ENCODE measurements around the gene SLC7A8.

Gene SLC7A8

DNA sequence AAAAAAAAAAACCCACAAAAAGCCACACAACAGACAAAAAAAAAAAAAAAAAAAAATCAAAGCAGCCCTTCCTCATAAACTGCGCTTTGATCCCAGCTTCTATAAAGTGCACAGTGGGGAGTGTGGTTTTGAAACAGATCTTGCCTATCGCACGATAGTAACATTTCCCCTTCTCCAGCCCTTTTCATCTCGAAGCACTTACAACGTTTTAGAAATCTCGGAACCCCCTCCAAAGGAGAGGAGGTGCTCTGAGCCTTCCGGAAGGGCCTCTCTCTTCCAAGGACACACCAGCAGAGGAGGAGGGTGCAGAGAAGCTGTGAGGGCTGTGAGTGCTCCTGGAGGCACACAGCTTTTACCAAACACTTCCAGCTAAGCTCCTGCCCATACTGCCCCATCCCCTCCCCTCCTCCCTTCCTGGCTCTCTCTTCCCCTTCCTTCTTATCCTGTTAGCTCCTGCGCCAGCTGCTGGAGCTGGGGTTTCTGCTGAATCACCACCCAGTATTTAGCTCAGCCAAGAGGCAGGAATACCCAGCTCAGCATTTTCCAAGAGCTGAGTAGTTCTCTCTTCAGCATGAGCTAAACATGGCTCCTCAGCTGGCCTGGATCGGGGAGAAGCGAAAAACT lies 28.4 kb downstream of the SLC7A8 start:
- no peak for DNase-seq

DNA sequence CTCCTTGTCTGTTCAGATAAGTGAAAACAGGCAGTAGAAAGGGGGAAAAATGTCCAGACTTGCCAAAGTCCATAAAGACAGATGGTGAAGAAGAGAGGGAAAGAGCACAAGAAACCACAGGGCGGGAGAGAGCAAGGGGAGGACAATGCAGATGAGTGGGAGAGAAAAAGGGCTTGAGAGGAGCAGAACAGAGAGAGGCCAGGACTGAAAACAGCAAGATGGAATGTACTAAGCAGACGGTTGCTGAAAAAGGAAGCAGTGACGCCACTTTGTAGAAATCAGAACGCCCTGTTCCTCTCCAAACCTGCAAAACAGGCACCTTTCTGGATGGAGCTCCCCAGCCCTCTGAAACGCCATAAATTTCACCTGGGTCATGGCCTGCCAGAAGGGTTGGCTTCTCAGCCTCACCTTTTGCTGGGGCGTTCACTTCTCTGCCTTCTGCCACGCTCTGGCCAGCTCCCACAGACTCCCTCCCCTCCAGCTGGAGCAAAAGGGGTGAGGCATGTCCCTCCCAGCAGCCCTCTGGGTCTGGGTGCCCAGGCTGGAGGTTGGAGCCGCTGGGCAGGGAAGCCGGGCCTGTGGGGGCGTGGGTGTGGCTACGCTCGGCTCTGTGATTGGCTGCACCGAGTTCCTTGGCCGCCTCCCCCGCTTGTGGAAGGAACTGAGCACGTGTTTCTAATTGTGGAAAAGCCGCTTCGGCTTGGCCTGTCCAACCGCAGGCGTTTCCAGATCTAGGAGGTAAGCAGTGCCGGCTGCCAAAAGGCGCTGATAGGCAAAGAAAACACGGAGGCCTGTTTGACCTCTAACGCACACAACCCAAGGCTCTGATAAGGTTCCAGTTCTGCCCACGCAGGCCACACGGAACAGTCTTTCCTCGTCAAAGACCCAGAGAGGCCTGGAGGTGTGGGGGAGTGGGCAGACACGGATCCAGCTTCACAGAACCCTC lies 29.3 kb downstream of the SLC7A8 start:
- no peak for DNase-seq

DNA sequence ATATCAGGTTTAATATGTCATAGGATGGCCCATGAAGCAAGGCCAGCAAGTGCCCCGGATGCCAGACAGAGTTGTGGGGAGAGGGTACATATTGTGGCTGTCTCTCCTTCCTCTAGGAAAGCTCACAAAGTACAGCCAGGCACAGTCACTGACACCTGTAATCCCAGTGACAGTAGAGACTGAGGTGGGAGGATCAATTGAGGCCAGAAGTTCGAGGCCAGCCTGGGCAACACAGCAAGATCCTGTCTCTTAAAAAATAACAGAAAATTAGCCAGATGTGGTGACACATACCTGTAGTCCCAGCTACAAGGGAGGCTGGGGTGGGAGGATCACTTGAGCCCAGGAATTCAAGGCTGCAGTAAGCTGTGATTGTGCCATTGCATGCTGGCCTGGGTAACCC lies 32.1 kb downstream of the SLC7A8 start:
- DNase-seq, result no peak

DNA sequence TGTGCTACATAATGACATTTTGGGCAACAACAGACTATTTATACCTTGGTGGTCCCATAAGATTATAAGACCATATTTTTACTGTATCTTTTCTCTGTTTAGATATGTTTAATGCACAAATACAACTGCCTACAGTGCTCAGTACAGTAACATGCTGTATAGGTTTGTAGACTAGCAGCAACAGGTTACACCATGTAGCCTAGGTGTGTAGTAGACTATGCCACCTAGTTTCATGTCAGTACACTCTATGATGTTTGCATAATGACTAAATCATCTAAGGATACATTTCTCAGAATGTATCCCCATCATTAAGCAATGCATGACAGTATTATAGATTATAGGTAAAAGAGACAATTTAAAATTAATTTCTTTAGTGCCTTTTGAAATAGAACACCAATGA lies 33.7 kb downstream of the SLC7A8 start:
- no peak for DNase-seq

- DNase-seq, result no peak
Observed at GRCh38 chr14:23148591-23149249, 34.7 kb downstream of the SLC7A8 start.

DNA sequence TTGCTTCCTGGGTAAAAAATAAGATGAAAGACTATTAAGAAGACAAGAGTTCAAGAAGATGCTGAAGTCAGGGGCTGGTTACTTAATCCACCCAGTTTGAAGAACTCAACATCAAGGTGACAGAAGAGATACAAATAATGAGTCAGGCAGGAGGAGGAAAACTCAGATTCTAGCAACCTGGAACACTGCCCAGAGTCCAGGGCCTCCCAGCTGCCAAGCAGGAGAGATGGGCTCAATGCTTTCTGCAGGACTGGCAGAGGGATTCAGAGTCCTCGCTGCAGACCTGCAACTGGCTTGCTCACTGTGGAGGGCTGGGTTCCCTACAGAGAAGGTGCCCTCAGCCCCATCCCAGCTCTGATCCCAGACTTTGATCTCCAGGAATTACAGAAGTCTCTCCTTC lies 35.8 kb downstream of the SLC7A8 start:
- no peak for DNase-seq

DNA sequence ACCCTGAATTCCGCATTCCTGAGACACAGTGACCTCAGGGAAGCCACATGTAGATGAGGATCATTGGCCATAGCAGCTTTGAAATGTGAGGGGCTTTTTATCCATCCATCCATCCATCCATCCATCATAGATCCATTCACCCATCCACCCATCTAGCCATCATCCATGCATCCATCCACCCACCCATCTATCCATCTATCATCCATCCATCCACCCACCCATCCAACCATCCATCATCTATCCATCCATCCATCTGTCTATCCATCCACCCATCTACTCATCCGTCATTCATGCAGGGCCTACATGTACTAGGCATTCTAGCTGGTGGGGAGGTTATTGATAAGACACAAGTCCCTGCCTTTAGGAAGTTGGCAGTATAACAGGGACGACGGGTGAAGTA lies 36.5 kb downstream of the SLC7A8 start:
- no peak for DNase-seq

DNA sequence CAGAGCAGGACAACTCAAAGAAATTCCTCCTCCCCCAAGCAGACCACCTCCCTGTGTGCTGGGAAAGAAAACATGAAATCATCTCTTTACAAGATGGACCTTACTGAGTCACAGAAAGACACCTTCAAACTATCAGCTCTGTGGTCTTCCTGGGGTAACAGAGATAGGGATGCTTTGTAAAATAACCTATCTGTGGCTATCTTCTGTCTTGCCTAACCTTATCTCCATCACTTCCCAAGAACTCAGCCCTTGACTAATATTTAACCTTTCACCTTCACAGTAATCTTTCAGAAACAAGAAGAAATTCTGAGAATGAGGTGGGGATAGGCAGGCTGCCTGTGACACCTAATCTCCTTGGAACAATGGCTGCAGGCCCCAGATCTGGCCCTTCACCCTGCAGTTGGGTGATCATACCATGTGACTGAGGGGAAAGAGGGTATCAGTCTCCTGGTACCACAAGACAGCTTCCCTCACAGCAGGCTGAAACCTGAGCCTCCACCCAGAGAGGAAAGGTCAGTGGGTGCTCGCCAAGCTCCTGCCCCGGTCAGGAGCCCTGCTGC lies 37.0 kb downstream of the SLC7A8 start:
- DNase-seq, result no peak

DNA sequence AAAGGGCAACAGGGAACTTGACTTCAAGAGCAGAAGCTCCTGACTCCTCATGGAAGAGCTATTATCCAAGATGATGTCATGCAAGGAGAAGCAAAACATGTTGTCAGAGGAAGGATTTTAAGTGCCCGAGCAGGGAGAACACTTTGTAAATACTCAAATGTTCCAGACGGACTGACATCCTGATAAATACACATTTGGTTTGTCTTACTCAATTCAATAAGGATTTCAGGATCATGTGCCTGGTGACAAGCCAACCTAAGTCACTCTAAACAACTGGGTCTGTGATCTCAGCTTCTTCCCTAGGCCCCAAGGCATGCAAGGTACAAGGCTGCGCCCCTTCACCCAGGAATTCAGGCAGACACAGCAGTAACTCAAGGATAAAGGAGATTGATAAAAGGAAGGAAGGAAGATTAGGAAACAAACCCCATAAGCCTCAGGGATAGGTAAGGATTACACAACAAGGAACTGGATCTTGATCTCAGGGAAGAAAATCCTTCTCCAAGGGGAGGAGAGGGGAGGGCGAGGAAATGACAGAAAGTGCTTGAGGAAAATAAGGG lies 37.6 kb downstream of the SLC7A8 start:
- DNase-seq, result no peak

- DNase-seq, result no peak
Observed at GRCh38 chr14:23143911-23144310, 39.5 kb downstream of the SLC7A8 start.

GRCh38 chr14:23142826-23143225 lies 40.6 kb downstream of the SLC7A8 start:
- DNase-seq, result no peak

DNA sequence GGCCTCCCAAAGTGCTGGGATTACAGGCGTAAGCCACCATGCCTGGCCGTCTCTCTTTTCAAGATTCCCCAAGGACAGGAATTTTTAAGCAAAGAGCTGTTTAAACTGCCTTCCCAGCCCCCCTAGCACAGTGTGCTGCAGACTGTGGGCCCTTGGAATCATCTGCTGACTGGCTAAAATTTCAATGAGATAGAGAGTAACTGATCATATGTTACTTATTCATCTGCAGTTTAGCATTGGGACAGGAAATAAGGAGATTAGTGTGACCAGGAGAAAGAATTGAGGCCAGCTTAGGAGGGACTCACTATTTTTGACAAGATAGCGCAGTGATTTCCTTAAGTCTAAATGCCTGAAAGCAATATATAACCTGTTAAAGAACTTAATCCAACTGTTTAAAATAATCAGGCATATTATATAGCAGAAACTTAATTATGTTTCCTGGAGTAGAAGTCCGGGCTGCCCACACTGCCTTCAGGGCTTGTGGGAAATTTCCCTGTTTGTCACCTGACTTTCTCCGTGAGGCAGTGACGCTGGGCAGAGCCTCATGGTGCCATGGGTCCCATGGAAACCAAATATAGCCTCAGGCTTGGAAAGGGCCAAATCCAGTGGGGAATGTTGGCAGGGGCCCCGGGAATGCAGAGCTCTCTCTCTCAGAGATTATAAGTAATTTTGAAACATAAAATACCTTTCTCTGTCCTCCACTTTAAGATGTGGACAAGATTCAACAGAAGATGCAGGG lies 41.6 kb downstream of the SLC7A8 start:
- DNase-seq, result no peak

DNA sequence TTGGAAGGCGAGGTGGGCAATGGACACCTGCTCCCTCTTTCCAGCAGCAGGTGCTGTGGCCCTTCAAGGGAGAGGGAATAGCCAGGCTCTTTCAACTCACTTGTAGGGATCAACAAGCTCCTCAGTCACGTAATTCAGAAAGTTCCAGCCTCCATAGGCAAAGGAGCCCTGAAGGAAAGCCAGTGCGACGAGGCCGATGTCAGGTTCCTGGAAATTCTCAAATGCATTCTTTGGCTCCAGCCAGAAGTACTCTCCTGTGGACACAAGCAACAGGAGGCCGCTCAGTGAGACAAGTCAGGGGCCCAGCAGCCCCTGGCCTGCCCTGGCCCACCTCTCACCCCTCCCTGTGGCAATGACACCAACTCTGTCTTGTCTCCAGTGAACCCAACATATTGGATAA lies 43.1 kb downstream of the SLC7A8 start:
- no peak for DNase-seq

DNA sequence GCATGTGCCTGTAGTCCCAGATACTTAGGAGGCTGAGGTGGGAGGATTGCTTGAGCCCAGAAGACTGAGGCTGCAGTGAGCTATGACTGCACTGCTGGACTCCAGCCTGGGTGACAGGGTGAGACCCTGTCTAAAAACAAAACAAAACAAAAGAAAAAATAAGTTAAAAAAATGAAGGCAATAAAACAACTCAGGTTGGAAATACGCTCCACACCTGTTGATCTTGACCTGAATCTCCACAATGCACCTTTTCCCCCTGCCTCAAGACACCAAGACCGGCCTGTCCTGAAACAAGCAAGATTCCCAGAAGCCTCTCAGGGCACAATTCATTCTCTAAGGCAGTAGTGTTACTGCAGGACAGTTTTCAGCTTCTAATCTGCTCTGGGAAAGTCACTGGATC lies 43.6 kb downstream of the SLC7A8 start:
- DNase-seq, result no peak

DNA sequence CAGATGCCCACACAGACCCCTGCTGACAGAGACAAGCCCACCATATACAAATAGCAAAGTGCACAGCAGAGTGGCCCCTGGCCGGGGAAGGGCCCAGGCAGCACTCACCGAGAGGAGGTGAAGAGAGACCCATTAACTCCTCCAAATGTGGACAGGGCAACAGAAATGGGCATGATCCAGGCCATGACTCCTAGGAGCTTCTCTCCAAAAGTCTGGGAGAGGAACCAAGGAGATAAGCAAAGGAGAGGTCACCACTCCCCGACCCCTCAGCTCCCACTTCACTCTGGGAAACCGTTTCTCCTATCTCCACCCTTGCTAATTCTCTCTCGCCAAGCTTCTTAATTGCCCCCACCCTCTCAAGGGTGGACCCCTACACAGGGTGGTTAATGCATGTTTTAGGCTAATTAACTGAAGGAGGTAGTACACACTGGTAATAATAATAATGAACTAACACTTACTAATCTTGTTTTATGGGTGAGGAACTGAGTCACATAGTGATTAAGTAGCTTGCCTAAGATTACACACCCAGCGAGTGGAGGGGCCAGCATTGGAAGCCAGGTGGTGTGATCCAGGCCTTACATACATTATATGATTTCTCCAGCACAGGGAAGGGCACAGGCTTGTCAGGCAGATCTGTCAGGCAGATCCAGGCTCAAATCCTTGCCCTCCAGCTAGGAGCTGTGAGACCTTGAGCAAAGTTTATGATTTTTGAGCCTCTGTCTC lies 45.5 kb downstream of the SLC7A8 start:
- no peak for DNase-seq

DNA sequence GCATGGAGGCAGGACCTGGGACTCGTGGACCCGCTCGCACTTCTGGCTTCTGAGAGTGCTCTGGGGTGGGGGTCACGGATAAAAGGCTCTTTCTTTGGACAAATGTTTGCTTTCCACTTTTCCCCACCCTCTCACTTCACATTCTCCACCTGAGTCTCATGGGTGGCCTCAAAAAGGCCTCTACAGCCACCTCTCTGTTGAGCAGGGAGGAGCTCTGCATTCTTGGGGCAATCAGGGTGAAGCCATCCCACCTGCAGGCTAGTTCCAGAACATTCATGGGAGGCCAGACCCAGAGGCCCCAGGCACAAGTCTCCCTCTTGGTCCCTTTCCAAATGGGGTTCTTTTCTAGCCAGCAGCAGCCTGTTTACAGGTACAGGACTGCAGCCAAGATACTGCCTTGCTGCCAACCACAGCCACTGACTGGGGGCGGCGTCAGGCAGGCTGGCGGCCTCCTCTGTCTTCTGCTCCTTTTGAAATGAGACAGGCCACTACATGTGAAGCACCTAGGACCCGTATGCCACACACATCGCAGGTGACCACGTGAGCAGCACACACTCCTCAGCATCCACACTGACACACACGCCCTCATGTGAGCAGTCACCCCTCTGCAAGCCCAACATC lies 46.2 kb downstream of the SLC7A8 start:
- DNase-seq, result no peak

DNA sequence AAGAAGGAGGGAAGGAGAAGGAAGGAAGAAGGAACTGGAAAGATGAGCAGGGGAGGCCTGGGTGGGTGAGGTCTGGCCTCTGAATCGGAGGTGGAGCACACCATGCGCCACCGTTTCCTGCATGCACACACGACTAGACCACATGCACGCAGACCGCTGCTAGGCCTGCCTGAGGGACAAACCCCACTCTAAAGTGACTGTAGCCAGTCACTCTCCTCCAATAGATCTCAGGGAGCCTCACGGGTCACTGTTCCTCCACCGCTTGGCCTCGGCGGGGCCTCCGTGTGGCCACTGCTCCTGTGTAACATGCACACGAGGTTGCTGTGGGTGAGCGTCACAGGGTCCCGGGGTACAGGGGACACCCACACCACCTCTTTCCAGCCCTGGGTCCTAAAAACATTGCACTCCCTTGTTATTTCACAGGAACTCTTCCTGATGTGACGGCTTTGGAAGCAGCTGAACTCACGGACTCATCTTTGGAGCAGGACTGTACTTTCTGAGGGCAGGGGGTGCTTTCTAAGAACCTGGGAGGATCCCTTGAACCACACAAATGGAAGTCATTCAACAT lies 46.8 kb downstream of the SLC7A8 start:
- DNase-seq, result no peak

GRCh38 chr14:23132970-23133369 lies 50.5 kb downstream of the SLC7A8 start:
- DNase-seq, result no peak

DNA sequence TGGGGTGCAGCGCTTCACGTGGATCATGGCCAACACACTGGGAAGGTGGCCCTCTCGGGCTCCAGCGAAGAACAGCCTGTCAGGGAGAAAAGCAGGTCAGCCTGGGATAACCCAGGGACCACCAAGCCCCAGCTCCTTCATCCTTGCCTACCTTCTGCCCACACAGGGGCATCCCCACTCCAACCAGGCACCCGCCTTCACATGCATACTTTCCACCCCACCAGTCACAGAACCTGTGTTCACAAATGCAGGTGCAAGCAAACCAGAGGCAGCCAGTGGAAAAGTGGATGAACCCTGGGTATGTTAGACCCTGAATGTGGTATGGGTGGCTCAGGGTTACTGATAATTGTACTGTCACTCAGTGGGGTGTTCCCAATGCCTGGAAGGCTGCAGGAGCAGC lies 52.0 kb downstream of the SLC7A8 start:
- DNase-seq, result no peak

DNA sequence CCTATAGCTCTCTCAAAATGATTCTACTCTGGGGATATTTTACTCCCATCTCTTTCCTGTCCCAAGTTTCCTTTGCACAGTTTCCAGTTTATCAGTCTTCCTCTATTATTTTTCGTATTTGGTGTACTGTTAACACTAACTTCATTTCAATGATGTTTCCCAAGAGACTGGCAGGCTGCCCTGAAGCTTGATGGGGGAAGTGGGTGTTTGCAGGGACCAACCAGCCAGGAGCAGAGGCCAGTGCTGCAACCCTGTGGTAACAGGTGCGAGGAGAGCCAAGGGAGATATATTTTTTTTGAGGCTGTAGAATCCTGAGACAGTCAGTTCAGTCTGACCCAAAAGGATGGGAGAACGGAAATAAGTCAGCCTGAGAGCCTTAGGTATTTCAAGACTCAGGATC lies 52.6 kb downstream of the SLC7A8 start:
- DNase-seq, result no peak

DNA sequence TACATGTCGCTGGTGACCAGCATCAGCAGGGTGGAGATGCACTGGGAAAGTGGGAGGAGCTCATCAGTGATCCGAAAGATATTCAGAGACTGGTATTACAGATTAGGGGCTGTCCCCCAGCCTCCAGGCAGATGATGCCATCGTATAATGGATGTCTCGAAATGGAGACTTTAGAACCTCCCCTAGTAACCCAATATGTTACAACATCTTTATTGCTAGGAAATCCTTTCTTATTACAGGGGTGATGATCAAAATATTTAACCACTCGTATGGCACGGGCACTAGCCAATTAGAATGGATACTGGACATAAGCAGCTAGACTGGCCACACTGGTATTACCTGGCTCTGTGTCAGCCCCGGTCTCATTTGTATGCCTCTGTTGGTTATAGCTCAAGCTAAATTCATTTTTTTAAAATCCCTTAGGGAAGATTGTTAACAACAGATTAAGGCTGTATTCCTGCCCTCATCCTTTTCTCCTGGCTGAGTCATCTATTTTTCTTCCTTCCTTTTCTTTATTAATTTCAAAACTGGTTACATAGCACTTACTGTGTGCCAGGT lies 53.6 kb downstream of the SLC7A8 start:
- no peak for DNase-seq

Measured in CD4-positive, alpha-beta T cell treated with Interferon alpha-2 for 1 hour (primary cell).